Mucosa of rectum (tissue), 2 donors: ENCODE results near the gene RRBP1.

Source experiments
- H3K27ac ChIP-seq, 2 donors: one replicate each; pipeline ENCODE4 v1.7.0; 2013; ENCODE audit warnings: inconsistent platforms in 2 of 2, low read depth in 2 of 2, low read length in 2 of 2
- H3K27me3 ChIP-seq, 2 donors: one replicate each; pipeline ENCODE4 v1.7.0; 2013; ENCODE audit warnings: low read length in 2 of 2; ENCODE audit not compliant: control insufficient read depth in 2 of 2, insufficient read depth in 2 of 2
- H3K36me3 ChIP-seq, 2 donors: one replicate each; pipeline ENCODE4 v1.7.0; 2013; ENCODE audit warnings: low read length in 2 of 2; ENCODE audit not compliant: control insufficient read depth in 2 of 2, insufficient read depth in 2 of 2
- H3K4me1 ChIP-seq, 2 donors: one replicate each; pipeline ENCODE4 v1.7.0; 2013; ENCODE audit warnings: low read length in 2 of 2, mild to moderate bottlenecking in 1 of 2; ENCODE audit not compliant: control insufficient read depth in 2 of 2, insufficient read depth in 2 of 2
- H3K4me3 ChIP-seq, 2 donors: one replicate each; pipeline ENCODE4 v1.7.0; 2013; ENCODE audit warnings: low read length in 2 of 2
- H3K9ac ChIP-seq, 2 donors: one replicate each; pipeline ENCODE4 v1.7.0; 2013; ENCODE audit warnings: low read length in 2 of 2, low read depth in 1 of 2, mild to moderate bottlenecking in 1 of 2
- H3K9me3 ChIP-seq, 2 donors: one replicate each; pipeline ENCODE4 v1.7.0; 2013; ENCODE audit warnings: low read length in 2 of 2; ENCODE audit not compliant: control insufficient read depth in 2 of 2
- donor health status: healthy.
- donor health status: Normal muscosa, but diverticular disease.

RRBP1 gene

DNA sequence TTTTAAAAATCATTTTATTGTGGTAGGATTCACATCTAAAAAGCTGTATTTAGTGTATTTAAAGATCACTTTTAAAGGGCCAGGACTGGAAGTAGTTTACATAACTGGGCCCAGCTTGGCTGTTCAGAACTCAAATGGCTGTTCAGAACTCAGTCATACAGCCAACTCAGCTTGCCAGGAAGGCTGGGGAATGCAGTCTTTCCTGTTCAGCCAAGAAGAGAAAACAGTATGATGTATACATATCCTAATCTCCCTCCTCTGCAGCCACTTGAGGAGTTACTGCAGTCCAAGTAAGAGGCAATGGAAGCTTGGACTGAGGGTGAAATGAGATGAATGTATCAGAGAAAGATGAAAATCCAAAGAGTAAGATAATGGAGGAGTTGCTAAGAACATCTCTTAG, 87.6 kb downstream of the RRBP1 start:
- Histone ChIP-seq H3K27me3 (no peaks in the 10 kb centered on the region), H3K4me3 (no peak overlapping the region), H3K9ac (no peak overlapping the region), H3K27ac (no peak overlapping the region), H3K4me1 (peaks cover 4% of the 10 kb centered on the region in 2 donors), H3K36me3 (peaks cover 0 to 4% of the 10 kb centered on the region in 2 donors), H3K9me3 (no peaks in the 10 kb centered on the region)

DNA sequence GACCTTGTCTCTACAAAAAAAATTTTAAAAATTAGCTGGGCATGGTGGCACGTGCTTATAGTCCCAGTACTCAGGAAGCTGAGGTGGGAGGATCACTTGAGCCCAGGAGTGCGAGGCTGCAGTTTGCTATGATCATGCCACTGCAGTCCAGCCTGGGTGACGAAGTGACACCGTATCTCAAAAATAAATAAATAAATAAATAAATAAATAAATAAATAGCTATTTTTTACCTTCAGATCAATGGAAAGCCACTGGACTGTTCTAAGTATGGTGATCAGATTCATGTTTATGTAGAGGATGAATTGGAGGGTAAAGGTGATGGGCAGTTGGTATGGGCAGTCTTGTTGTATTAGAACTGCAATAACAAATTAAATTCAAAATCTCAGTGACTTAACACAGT, 88.1 kb downstream of the RRBP1 start:
- H3K4me3 ChIP-seq: no peak overlapping the region
- no peaks in the 10 kb centered on the region for H3K9me3 ChIP-seq
- no peak overlapping the region for H3K27ac ChIP-seq
- peaks cover 4% of the 10 kb centered on the region in 2 donors for H3K4me1 ChIP-seq
- H3K36me3 ChIP-seq: peaks cover 0 to 4% of the 10 kb centered on the region in 2 donors
- no peak overlapping the region for H3K9ac ChIP-seq
- no peaks in the 10 kb centered on the region for H3K27me3 ChIP-seq

- Histone ChIP-seq H3K4me3 (no peak overlapping the region), H3K27me3 (no peaks in the 10 kb centered on the region), H3K9ac (no peak overlapping the region), H3K4me1 (peaks cover 4% of the 10 kb centered on the region in 2 donors), H3K36me3 (peaks cover 0 to 4% of the 10 kb centered on the region in 2 donors), H3K9me3 (no peaks in the 10 kb centered on the region), H3K27ac (no peak overlapping the region)
Measured at GRCh38 chr20:17590245-17590644, 91.8 kb downstream of the RRBP1 start.

DNA sequence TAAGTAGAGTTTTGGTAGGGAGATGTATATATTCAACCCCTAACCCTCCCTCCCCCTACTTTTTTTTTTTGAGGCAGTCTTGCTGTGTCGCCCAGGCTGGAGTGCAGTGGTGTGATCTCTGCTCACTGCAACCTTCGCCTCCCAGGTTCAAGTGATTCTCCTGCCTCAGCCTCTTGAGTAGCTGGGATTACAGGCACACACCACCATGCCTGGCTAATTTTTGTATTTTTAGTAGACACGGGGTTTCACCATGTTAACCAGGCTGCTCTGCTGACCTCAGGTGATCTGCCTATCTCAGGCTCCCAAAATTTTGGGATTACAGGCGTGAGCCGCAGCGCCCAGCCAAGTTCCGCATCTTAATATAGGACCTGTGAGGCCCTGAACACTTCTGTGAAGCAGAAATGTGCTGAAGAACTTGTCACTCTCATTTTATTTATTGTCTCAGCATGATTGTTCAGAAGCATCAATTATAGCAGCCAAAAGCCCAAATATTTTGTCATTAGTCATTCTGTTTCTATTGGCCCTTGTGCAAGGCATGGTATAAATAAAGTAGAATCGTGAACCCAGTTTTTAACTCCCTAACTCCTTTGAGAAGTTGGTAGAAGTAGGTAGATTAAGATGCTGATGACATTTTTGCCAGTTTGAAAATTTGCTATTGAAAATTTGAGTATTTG, 92.7 kb downstream of the RRBP1 start:
- Histone ChIP-seq H3K9me3 (no peaks in the 10 kb centered on the region), H3K27ac (peak overlapping the region in 1 of 2 donors; percentile 12), H3K27me3 (no peaks in the 10 kb centered on the region), H3K4me3 (no peak overlapping the region), H3K9ac (no peak overlapping the region), H3K4me1 (peaks cover 3 to 4% of the 10 kb centered on the region in 2 donors), H3K36me3 (peaks cover 0 to 4% of the 10 kb centered on the region in 2 donors)

GRCh38 chr20:17587824-17588223, 94.2 kb downstream of the RRBP1 start:
- H3K4me3 ChIP-seq: no peak overlapping the region
- H3K9ac ChIP-seq: no peak overlapping the region
- H3K36me3 ChIP-seq: peaks cover 0 to 4% of the 10 kb centered on the region in 2 donors
- H3K27ac ChIP-seq: no peak overlapping the region
- no peaks in the 10 kb centered on the region for H3K27me3 ChIP-seq
- H3K4me1 ChIP-seq: no peaks in the 10 kb centered on the region
- H3K9me3 ChIP-seq: no peaks in the 10 kb centered on the region

GRCh38 chr20:17587148-17587547, 94.9 kb downstream of the RRBP1 start:
- H3K9ac ChIP-seq: no peak overlapping the region
- no peaks in the 10 kb centered on the region for H3K4me1 ChIP-seq
- no peaks in the 10 kb centered on the region for H3K27me3 ChIP-seq
- H3K36me3 ChIP-seq: peaks cover 0 to 4% of the 10 kb centered on the region in 2 donors
- H3K4me3 ChIP-seq: no peak overlapping the region
- H3K27ac ChIP-seq: no peak overlapping the region
- no peaks in the 10 kb centered on the region for H3K9me3 ChIP-seq

GRCh38 chr20:17586250-17586649, 95.8 kb downstream of the RRBP1 start:
- no peak overlapping the region for H3K27ac ChIP-seq
- no peaks in the 10 kb centered on the region for H3K36me3 ChIP-seq
- no peak overlapping the region for H3K4me3 ChIP-seq
- H3K9me3 ChIP-seq: no peaks in the 10 kb centered on the region
- no peaks in the 10 kb centered on the region for H3K27me3 ChIP-seq
- no peak overlapping the region for H3K9ac ChIP-seq
- H3K4me1 ChIP-seq: no peaks in the 10 kb centered on the region

DNA sequence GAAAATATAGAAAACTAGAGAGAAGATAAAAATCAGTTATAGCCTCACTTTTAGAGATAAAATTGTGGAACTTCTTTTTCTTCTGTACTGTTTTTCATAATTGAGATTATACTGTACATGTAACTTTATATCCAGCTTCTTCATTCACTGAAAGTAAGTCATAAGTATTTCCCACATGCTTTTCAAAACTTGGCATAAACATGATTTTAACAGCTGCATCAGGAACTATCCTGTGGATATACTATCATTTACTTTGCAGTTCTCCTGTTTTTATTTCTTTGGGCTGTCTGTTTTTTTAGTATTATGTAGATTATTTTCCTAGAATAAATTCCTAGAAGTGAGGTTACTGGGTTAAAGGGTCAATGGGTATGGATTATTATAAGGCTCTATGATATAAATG, 97.4 kb downstream of the RRBP1 start:
- Histone ChIP-seq H3K27me3 (no peaks in the 10 kb centered on the region), H3K4me1 (no peaks in the 10 kb centered on the region), H3K9ac (no peak overlapping the region), H3K4me3 (no peak overlapping the region), H3K27ac (no peak overlapping the region), H3K9me3 (no peaks in the 10 kb centered on the region), H3K36me3 (no peaks in the 10 kb centered on the region)

- no peak overlapping the region for H3K4me3 ChIP-seq
- no peaks in the 10 kb centered on the region for H3K4me1 ChIP-seq
- no peak overlapping the region for H3K27ac ChIP-seq
- H3K9me3 ChIP-seq: no peaks in the 10 kb centered on the region
- no peaks in the 10 kb centered on the region for H3K27me3 ChIP-seq
- no peak overlapping the region for H3K9ac ChIP-seq
- H3K36me3 ChIP-seq: no peaks in the 10 kb centered on the region
Measured at GRCh38 chr20:17583126-17583525, 98.9 kb downstream of the RRBP1 start.

- Histone ChIP-seq H3K27ac (no peak overlapping the region), H3K27me3 (no peaks in the 10 kb centered on the region), H3K4me3 (no peak overlapping the region), H3K9ac (no peak overlapping the region), H3K9me3 (no peaks in the 10 kb centered on the region), H3K4me1 (no peaks in the 10 kb centered on the region), H3K36me3 (no peaks in the 10 kb centered on the region)
Measured at GRCh38 chr20:17580895-17581294, 101.1 kb downstream of the RRBP1 start.
